ENCODE measurements around the gene KCTD16. TPM values are rescaled to one million over a fixed set of nuclear protein-coding genes. Genes with fewer than 3 reads are reported as not detected.

KCTD16 gene
- total RNA-seq, 2 experiments from 2014 or later = 0.04 TPM

DNA sequence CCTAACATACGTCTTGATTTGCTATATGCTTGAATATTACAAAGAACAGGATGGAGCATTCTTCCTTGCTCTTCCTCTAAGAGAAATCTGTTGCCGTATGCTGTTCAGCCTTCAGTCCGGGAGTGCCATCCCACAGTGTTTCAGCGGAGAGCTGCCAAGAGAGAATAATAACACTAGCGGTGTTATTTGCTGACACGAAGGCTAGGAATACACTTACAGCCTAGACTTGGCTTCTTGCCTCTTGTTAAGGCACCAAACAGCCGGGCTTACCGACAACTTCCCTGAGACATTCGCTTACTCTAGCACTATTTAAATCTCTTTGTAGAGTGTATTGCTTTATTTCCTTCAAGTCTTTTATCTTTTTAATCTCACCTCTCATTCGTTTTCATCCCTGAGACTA is 31.4 kb downstream of the KCTD16 start:
- CTCF ChIA-PET = no interaction called here
- POLR2A ChIA-PET = no interaction called here

DNA sequence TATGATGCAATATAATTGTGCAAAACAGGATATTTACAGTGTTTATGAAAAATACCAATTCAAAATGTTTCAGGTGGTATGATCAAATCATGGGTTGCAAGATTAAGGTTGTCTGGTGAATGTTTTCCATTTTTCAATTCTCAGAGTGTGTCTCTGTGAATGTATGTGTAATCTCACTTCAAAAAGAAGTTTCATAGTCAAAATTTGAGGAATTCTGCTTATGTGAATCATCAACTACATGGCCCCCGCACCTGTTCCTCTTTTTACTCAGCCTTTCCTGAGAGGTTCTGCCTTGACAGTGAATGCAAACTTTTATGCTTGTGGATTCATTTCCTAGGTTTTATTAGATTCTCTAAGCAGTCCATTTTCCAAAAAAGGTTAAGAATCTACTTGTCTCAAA is 32.1 kb downstream of the KCTD16 start:
- POLR2A ChIA-PET = no interaction called here
- CTCF ChIA-PET = interaction anchor here (1.3 kb wide), 1 partner anchor 10 kb away, joined by 8 read pairs; no protein-coding TSS in a partner anchor

DNA sequence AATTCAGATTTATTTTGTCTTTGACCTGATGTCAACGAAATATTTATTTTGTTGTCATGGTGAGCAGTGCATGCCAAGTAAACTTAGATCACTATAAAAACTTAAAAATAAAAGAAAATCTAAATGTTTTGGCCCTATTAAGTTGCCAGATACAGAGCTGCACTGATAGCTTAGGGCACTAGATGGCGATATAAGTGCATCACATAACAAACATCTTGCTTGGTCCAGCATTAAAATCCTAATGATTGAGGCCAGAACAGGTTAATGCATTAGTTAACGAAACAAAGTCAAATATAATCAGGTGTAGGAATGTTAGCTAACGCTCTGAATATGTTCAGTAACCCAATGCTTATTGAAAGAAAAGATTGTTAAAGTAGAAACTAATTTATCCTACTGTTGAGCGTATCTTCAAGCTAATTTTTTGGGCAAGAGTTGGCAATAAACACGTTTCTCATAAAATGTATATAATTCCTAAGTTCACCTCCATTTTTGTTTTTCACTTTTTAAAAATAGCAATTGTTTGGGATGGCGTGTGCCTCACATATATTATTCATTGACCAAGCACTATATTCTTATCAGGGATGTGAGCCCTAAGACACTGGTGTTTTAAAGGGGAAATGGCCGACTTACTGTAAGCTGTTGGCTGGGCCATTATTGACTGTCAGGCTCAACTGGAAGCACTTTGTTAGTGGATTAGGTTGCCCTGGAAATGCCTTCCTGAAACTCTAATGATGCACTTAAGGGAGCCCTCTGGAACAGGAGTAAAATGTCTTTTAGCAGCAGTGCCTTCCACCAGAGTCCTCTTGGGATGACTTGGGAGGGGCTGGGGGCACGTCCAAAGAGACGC is 33.3 kb downstream of the KCTD16 start:
- CTCF ChIA-PET = interaction anchor here (0.7 to 1.3 kb wide), 5 partner anchors 11 to 1845 kb away, joined by 3 to 8 read pairs (median 3); no protein-coding TSS in a partner anchor
- POLR2A ChIA-PET = no interaction called here

DNA sequence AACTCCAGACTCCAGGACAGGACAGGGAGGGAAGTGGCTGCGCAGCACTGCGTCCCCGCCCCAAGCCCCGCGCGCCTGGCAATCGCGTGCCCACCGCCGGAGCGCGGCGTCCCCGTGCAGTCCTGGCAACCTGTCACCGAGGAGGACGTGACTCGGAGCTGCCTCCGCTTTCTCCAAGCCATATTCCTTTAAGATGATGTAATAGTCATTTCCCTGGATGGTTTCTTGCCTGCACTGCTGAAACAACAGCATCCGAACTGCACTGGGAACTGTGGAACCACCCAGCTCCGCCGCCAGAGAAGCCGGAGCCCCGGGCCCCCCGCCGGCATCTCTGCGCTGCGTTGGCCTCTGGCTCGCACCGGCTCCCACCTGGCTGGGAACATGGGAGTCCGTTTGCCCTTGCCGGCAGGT is 34.5 kb downstream of the KCTD16 start:
- POLR2A ChIA-PET = no interaction called here

DNA sequence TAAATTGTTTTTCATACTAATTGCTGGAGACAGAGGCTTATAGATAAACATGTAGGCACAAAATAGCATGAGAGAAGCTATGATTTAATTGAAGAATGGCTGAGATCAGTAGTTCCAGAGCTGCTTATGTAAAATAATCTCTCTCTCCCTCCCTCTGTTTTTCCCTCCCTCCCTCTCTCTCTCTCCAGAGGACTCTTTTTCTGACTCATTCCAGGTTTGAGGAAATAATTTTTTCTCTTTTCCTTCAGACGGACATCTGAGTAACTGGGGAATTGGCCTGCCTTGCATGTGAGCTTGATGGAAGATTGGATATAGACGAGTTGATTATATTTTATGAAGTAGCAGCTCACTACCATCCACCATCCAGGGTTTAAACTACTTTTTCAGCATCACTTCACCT is 35.5 kb downstream of the KCTD16 start:
- ChIA-PET POLR2A (no interaction called here), CTCF (no interaction called here)

More for the DNA sequence above, 34.5 kb downstream of the KCTD16 start:
- CTCF ChIA-PET = no interaction called here

DNA sequence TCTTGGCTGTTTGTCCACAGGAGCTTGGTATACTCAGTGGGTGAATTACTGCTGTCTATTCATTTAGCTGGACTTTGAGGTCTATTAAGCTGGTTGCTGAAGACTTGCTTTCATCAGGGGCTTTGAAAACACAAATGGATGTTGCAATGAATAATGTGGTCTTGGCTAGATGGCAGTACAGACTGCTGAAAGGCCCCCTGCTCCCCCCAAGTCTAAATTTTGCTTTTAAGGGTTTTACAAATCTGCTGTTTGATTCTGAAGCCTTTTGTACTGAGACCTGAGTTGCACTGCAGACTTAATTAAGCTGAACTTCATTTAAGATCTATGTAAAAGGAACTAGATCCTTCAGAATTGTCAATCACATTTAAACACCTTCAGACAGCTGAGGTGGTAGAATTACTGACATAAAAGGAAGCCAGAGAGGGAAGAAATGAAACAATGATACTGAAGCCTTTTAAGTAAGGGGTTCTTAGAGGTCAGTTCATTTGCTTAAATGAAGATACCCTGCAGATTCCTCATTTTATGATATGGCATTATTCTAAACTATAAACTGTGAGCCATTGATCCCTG is 37.3 kb downstream of the KCTD16 start:
- ChIA-PET CTCF (no interaction called here), POLR2A (no interaction called here)

DNA sequence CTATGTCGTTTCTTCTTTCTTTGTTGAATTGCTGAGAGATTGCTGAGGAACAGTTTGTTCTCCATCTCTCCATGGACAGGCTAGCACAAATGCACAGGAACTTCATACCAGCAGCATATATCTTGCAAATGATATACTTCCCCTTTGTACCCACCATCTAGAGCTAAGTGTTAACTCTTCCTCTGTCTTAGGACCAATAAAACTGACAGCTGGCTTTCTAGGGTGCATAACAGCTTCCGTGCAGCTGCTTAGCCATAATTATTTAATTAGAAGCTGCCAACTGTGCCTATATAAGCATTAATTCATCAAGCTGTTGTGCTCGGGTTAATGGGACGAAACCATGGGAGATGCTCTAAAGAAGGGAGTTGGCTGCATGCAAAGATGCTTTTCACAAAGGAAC is 38.7 kb downstream of the KCTD16 start:
- POLR2A ChIA-PET = no interaction called here
- CTCF ChIA-PET = no interaction called here

DNA sequence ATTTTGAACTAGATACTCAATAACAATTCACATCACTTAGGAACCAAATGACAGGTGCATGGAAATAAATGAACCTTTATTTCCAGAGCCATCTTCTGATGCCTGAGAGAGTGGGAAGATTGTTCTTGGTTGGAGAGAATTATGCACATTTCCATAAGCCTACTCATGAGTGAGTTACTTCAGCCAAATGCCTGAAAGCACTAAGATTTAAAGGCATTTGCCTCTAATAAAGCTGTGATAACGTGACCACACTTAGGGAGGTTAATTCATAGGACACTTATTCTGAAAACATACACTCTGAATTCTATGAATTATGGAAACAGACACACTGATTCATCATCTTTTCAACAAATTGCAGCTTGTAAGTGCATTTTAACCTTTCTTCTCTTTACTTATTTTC is 40.0 kb downstream of the KCTD16 start:
- ChIA-PET CTCF (no interaction called here), POLR2A (no interaction called here)

DNA sequence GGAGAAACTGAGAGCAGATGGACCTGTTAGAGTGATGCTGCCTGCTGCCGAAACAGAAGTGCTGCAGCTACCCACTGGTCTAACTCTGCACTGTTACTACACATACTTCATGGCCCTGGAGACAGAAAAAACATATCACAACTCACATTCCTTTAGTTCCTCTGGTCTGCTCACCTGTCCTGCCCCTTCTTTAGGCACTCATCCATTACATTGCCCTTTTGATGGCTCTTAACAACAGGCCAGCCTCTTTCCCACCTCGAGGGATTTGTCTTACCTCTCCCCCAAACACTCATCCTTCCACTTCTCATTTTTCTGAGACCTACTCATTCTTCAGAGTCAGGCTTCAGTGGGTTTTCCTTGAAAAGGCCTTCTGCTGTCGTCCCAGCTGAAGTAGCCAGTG is 49.2 kb downstream of the KCTD16 start:
- ChIA-PET POLR2A (no interaction called here), CTCF (interaction anchor here (1.4 kb wide), 1 partner anchor 16 kb away, joined by 3 read pairs; no protein-coding TSS in a partner anchor)

DNA sequence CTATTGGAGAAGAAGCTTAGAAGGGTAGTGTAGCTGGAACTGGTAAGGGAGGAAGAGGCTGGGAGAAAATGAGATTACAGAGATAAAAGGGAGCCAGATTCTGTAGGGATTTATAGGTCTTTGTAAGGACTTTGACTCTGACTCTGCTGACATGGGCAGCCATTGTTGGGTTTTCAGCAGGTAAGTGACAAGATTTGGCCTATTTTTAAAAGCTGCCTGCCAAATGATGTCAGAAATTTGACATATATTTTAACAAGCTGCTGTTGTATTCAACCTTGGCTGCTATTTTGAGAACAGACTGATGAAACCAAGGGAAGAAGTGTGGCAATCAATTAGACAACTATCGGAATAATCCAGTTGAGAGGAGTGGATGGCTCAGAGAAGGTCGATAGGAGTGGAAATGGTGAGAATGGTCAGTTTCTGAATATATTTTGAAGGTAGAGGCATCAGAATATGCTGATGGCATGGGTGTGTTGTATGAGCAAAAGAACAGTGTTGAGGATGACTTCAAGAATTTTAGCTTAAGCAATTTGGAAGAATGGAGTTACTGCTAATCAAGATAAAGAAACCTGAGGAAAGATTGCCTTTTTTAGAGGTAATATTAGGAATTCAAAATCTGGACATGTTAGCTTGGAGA is 56.8 kb downstream of the KCTD16 start:
- ChIA-PET CTCF (no interaction called here), POLR2A (no interaction called here)

DNA sequence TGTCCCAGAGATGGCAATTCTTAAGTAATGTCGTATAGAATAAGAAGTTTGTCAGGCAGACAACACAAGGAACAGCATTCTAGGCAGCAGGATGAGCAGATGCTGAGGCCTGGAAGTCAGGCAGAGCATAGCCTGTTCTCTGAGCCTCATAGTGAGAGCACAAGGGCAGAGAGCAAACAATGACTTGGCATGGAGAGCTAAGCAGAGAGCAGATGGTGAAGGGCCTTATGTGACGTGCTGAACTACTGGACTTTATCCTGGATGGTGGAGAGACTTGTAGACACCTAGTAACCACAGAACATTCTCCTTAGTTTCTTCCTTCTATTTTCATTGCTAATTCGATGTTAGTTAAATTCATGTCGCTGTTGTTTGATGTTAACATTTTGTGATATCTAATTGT is 60.1 kb downstream of the KCTD16 start:
- CTCF ChIA-PET = no interaction called here
- POLR2A ChIA-PET = no interaction called here

DNA sequence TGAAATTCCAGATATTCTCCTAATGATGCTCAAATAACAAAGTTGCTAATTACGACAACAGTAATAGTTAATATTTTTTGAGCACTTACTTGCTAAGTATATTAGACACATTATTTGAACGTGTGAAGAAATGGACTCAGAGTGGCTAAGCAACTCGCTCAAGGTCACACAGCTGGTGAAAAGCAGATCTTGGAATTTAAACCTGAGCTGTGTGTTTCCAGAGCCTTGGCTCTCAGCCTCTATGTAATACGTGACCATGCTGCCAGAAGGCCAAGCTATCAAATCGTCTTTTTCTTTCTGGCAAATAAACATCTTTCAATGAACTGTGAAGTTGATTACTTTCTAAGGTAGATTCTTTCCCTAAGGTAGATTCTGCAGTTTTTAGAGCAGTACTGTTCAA is 61.6 kb downstream of the KCTD16 start:
- CTCF ChIA-PET = no interaction called here
- POLR2A ChIA-PET = no interaction called here

DNA sequence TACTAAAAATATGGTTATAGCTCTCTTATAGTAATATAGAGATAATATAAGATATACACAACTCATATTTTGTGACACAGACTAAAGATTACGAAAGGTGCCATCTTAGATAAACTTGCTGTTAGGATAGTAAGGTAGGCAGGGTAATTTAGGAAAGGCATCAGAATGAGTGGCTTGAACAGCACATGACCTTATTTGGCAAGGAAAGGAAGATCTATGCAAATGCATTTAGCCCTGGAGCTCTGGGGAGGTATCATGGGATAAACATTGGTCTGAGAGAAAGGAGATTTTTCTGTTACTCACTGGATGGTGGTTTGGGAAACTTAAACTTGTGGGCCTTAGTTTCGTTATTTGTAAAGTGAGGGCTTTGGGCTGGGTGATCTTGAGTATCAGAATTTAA is 65.8 kb downstream of the KCTD16 start:
- POLR2A ChIA-PET = no interaction called here
- CTCF ChIA-PET = no interaction called here

DNA sequence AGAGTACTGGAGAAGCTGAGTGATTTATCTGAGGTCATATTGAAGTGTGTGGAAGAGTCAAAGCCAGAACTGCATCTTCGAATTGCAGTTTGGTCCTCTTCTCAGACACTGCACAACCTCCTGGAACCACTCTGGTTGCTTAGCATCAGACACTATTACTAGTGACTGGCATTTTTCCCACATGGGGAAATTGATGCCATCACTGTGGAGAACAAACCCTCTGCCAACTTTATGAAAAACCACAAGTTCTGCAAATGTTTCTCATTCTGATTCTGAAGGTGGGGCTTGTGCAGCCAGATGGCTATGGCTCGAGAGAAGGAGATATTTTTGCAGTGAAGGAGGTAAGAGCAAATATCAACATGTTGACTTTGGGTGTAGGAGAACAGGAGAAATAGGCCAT is 67.2 kb downstream of the KCTD16 start:
- CTCF ChIA-PET = no interaction called here

DNA sequence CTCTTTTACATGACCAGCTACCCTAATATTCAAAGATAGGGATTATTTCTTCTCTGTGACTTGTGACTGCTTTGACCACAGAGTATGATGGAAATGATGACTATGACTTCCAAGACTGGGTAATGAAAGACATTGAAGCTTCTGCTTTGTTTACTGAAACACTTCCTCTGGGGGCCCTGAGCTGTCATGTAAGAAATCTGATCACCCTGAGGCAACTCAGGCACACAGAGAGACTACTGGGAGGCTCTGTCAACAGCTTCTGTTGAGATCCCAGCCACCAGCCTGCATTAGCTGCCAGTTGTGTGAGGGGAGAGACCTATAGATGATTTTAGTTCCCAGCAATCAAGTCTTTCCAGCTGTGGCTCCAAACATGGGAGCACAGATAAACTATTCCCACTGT is 76.5 kb downstream of the KCTD16 start:
- CTCF ChIA-PET = no interaction called here

More for the DNA sequence above, 67.2 kb downstream of the KCTD16 start:
- POLR2A ChIA-PET = no interaction called here

DNA sequence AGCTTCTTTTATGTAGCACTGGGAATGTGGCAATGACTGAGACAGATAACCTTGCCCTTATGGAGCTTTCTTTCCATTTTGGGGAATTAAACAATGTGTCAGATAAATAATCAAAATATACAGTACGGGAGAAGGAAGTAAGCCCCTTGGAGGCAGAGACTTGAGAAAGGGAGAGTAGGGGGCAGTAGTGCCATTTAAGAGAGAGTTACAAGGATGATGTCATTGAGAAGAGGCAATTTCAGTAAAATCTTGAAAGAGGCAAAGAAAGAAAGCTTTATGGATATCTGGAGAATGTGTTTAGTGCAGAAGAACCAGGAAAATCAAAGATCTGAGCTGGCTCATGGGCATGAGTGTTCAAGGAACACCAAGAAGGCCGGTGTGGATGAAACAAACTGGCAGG is 77.3 kb downstream of the KCTD16 start:
- ChIA-PET CTCF (no interaction called here), POLR2A (no interaction called here)

More for the DNA sequence above, 76.5 kb downstream of the KCTD16 start:
- POLR2A ChIA-PET = no interaction called here

DNA sequence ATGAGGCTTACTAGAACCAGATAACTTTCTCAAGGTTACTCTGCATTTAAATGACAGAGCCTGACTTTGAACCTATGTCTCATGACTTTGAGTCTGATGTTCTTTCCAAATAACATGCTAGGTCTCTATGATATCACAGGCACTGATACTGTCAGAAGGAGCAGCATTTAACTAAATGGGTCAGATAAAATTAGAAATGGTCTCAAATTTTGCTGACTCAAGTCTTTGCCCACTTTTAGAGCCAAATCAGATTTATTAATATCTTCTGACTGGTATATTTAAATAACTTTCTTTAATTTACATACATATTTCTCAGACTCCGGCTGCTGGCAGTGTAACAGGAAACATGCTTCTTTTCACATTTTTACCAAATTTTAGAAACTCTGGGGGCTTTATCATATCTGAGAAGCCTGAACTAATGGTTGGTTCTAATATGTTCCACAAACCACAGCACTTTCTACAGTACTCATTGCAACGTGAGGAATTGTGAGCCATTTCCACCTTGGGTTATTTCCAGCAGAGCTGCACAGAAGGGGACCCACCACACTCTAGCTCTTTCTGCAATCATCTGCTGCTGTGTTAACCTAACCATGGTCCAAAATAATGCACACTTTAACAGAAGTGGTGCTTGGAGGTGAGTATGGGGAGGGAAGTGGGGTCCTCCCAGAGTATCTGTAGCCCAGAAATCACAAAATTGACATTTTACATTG is 79.2 kb downstream of the KCTD16 start:
- CTCF ChIA-PET = no interaction called here
- POLR2A ChIA-PET = no interaction called here

DNA sequence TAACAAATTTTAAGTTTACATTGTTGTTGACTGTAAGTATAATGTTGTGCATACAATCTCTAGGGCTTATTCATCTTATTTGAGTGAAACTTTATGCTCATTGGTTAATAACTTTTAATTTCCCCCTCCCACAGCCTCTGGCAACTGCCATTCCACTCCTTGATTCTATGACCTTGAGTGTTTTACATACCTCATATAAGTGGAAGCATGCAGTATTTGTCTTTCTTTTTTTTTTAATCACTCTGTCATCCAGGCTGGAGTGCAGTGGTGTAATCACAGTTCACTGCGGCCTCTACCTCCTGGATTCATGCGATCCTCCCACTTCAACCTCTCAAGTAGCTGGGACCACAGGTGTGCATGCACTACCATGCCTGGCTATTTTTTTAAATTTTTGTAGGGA is 83.9 kb downstream of the KCTD16 start:
- ChIA-PET CTCF (no interaction called here), POLR2A (no interaction called here)

DNA sequence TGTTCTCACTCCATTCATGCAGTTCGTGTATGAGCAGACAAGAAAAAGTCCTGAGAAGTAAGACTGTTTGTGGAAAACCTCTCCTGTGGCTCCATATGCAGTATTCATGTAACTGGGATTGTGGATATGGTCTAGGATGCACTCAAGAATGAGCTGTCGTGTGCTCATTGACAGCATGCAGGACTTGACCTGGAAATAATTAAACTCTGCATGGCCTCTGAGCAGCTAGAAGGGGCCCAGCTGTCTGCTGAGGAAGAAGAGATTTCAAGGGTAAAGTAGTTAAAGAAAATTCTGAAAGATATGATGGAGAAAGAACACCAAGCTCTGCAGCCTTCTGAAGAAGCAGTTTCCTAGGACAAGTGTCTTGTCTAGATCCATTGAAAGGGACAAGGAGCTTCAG is 89.4 kb downstream of the KCTD16 start:
- ChIA-PET CTCF (no interaction called here), POLR2A (no interaction called here)

DNA sequence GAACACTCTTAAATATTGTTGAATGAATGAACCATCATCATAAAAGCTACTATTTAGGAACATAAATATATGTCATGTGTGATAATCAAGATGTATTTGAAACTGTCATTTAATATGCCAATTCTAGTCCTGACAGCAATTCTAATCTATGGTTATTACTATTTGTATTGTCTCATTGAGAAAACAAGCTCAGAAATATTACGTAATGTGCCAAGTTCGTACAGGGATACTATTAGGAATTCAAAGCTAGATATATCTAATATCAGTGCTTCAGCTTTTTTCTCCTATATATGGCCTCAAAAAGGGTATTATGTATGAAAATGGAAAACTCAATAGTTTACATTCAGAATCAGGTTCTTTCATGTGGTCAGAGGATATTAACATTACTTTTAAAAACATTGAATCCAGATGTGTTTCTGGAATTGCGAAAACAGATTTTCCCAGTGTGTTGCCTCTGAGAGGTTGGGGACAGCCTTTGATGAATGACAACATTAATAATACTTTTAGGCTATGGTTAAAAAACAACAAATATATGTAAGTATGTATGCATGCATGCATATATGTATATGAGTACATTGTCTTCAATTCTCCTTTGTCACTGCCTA is 95.1 kb downstream of the KCTD16 start:
- CTCF ChIA-PET = no interaction called here

More for the DNA sequence above, 95.1 kb downstream of the KCTD16 start:
- POLR2A ChIA-PET = no interaction called here
